ENCODE data around the gene IQCF6.
"Not testable (repeated sequence)": the region's sequence is repeated elsewhere in the genome, so short reads cannot be mapped to it uniquely, and the experiment has no call there.

IQCF6 gene

DNA sequence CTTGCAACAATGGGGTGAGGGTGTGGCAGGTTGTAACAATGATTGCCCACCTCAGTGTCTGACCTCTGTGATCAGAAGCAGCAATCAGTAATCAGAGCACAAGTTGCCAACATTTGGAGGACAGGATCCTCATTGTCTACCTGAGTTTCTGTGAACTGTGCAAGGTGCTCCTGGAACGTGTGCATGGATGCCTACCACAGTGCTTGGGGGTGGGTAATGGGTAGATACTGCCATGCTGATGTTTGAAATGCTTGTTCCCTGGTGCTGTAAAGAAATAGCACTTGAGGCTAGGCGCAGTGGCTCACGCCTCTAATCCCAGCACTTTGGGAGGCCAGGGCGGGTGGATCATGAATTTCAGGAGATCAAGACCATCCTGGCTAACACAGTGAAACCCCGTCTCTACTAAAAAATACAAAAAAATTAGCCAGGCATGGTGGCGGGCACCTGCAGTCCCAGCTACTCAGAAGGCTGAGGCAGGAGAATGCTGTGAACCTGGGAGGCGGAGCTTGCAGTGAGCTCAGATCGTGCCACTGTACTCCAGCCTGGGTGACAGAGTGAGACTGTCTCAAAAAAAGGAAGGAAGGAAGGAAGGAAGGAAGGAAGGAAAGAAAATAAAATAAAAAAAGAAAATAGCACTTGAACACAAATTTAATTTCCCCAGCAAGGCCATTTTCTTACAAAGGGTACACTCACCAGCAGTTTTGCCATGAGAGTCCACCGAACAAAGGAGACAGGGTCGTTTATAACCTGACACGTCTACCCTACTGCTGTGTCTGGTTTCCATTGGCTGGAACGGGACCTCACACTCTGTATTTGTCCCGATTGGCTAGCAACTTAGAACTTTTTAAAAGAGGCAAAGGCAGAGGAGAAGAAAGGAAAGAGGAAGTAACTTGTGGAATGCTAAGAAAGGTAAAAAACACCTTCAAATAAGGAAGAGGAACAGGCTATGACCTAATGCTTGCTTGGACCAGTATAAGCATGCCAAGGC lies 25.0 kb downstream of the IQCF6 start:
- not testable (repeated sequence) for DNase-seq

DNA sequence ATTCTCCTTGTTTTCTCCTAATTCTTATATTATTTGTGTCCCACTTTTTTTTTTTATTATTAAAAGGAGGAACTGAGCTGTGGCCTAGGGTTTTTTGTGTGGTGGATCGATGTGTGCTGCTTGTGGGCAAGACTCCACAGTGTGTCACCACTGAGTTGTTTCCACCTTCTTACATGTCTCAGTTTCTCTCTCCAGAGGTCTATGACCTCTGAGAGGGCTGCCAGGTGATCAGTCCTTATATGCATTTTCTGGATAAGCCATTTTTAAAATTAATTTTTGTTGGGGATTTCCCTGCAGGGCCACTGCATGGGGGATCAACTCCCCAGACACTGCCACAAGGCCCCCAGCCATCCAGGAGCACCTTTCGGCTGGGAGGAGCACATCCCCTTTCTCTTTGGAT lies 27.8 kb downstream of the IQCF6 start:
- no peak for DNase-seq

DNA sequence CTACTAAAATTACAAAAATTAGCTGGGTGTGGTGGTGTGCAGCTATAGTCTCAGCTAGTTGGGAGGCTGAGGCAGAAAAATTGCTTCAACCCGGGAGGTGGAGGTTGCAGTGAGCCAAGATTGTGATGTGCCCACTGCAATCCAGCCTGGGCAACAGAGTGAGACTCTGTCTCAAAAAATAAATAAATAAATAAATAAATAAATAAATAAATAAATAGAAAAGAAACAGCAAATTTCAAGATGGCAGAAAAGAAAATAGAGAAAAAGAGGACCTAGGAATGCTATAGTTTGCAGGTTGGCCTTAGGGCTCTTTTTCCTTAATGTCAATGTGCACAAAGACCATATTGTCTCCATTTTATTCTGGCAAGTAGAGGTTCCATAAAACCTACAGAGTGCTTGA lies 28.2 kb downstream of the IQCF6 start:
- no peak for DNase-seq

DNA sequence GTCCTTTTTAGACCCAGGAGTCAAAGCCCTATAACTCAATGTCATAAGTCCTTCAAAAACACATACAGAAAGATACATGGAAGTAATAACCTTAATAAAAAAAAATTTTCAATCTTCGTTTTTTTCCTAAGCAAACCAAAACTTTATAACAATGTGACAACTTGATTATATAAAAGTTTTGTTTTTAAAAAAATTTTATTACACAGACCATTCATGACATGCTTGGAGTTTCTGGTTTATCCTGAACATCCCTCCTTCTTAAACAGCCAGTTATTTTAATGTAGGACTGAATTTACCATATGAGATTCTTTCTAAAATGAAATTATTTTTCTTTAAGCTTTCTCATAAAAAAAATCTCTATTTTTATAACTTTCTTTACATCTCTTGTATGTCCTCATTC lies 30.7 kb downstream of the IQCF6 start:
- DNase-seq: no peak

DNA sequence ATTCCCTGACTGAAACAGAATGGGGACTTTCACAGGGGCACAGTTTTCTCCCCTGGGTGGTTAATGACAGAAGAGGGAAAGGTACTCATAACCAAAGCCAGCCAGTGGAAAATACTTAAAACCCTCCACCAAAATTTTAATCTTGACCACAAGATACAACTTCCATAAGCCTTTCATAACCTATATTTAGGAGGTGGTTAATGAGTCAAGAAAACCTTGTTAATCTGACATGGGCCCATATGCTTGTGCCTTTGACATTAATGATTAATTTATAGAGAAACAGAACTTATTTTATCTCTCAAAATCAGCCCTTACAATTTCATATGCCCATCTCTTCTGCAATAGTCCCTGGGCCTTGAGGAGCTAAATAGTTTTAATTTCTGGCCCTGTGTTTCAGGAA lies 31.2 kb downstream of the IQCF6 start:
- no peak for DNase-seq

DNA sequence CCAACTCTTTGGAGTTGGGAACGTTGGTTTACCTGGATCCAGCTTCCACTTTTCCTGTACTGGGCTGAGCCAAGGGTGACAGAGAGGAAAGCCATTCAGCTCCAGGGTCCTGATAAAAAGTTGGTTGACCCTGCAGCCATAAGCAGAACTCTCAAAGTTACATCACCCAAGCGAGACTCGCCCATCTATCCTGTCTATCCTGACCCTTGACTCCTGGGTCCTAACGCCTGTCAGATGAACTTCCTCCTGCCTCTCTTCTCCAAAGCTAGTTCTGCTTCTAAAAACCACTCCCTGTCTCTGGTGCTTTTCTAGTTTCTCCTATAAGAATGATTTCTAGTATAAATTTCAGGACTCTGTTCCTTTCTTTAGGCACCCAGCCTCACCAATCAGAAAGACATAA lies 36.1 kb downstream of the IQCF6 start:
- not testable (repeated sequence) for DNase-seq

DNA sequence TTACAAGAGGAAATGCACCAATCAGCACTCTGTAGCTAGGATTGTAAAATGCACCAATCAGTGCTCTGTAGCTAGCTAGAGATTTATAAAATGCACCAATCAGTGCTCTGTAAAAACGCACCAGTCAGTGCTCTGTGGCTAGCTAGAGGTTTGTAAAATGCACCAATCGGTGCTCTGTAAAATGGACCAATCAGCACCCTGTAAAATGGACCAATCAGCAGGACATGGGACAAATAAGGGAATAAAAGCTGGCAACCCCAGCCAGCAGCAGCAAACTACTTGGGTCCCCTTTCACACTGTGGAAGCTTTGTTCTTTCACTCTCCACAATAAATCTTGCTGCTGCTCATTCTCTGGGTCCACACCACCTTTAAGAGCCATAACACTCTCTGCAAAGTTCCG lies 36.7 kb downstream of the IQCF6 start:
- not testable (repeated sequence) for DNase-seq

DNA sequence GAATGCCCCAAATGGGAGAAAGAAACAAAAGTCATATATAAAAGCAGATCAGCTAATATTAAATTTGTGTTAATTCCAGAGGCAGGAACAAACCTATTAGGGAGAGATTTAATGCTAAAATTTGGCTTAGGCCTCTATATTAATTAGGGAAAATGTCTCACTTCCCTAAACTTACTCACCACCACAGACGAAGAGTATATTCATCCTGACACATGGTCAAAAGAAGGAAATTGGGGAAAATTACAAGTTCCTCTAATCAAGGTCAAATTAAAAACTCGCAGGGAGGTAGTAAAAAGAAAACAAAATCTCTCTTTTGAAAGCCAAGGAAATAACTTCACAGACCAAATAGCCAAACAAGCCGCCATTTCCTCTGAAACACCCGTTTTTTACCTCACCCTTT lies 39.9 kb downstream of the IQCF6 start:
- no peak for DNase-seq

DNA sequence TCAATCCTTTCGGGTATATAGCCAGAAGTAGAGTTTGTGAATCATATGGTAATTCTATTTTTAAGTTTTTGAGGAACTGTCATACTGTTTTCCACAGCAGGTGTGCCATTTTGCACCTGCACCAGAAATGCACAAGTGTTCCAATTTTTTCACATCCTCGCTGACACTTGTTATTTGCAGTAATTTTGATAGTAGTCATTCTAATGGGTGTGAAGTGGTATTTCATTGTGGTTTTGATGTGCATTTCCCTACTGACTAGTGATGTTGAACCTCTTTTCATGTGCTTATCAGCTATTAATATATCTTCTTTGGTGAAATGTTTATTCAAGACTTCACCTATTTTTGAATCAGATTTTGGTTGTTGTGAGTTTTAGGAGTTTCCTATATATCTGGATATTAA lies 43.1 kb downstream of the IQCF6 start:
- no peak for DNase-seq

DNA sequence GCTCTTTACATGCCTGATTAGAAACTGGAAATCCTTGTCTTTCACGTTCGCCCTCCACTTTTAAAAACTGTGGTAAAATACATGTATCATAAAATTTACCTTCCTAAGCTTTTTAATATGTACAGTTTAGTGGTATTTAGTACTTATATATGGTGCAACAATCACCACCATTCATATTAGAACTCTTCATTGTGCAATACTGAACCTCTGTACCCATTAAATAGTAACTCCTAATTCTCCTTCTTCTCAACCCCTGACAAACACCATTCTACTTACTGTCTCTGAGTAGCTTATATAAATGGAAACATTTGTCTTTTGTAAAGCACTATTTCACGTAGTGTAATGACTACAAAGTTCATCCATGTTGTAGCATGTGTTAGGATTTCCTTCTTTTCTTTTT lies 44.0 kb downstream of the IQCF6 start:
- no peak for DNase-seq

DNA sequence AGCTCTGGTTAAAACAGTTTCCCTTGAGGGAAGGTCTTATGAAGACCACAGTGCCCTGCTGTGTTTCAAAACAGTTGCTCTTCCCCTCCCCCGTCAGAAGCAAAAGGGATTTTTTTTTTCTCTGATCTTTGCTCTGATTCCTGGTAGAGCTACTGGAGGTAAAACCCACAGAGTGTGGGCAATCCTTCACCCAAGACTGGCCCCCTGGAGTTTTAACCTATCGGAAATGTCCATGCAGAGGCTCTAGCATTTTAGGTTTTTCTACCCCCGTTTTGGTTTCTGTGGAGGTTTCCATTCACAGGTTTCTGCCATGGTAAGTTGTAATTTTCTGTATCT lies 44.5 kb downstream of the IQCF6 start:
- DNase-seq: no peak

DNA sequence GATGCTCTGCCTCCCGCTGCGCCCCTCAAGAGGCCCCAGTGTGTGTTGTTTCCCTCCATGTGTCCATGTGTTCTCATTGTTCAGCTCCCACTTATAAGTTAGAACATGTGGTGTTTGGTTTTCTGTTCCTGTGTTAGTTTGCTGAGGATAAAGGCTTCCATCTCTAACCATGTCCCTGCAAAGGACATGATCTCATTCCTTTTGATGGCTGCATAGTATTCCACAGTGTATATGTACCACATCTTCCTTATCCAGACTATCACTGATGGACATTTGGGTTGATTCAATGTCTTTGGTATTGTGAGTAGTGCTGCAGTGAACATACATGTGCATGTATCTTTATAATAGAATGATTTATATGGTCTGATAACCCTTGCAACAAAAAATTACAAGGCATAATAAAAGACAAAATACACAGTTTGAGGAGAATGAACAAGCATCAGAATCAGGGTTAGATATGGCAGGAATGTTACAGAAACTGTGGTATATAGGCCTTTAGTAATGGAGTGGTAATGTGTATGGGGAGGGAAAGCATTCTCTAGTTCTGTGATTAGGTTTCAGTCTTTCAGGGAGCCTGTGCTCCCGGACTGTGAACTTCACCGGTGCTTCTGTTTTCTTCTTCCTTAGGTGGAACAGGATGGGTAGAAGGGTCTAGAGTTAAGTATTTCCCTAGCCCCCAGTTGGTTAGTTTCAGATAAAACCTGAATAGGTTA lies 45.0 kb downstream of the IQCF6 start:
- no peak for DNase-seq

DNA sequence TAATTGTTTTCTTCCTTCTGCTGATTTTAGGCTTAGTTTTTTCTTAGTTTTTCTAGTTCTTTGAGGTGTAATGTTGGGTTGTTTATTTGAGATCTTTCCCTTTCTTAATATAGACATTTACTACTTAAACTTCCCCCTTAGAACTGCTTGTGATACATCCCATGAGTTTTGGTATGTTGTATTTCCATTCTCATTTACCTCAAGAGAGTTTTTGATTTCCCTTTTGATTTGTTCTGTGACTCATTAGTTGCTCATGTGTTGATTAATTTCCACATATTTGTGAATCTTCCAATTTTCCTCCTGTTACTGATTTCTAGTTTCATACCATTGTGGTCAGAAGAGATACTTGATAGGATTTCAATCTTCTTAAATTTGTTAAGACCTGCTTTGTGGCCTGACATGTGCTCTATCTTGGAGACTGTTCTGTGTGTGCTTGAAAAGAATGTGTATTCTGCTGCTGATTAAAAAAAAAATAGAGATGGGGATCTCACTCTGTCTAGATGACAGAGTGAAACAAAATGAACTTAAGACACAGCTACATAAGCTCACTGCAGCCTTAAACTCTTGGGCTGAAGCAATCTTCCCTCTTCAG lies 49.9 kb downstream of the IQCF6 start:
- no peak for DNase-seq
